WTC11 (cell line): ENCODE results near the gene GLIPR1. TPM values are rescaled to one million over a fixed set of nuclear protein-coding genes. Genes with fewer than 3 reads are reported as not detected.

Experiments used
- ATAC-seq: fragments of 200-7000 bp; cut with Tn5 transposase; 2 replicates; pipeline ENCODE4 v1.10.0; 2021; ENCODE audit warnings: mild to moderate bottlenecking, moderate library complexity
- CTCF ChIA-PET: fragments of 300-600 bp; sonication (Branson Sonifier 250); formaldehyde crosslinking; loops from one replicate; lab custom pipeline; 2021; ENCODE audit warnings: antibody characterized with exemption; lab: Charles Lee
- POLR2A ChIA-PET: fragments of 350-600 bp; sonication (Branson Sonifier 250); formaldehyde crosslinking; loops from one replicate; lab custom pipeline; 2021; ENCODE audit warnings: antibody characterized with exemption; lab: Charles Lee
- DNase-seq: peaks from one replicate; pipeline ENCODE4 v3.0.0; 2021; ENCODE audit warnings: low spot score
- H3K27ac Mint-ChIP-seq: 2 replicates; pipeline ENCODE4 v1.8.0; 2021; ENCODE audit warnings: mixed read lengths
- H3K27me3 Mint-ChIP-seq: 2 replicates; pipeline ENCODE4 v1.8.0; 2021; ENCODE audit warnings: low read depth, mild to moderate bottlenecking, moderate library complexity, mixed read lengths
- H3K36me3 Mint-ChIP-seq: 2 replicates; pipeline ENCODE4 v1.8.0; 2021; ENCODE audit warnings: mixed read lengths
- H3K4me1 Mint-ChIP-seq: 2 replicates; pipeline ENCODE4 v1.8.0; 2022; ENCODE audit warnings: mixed read lengths
- H3K4me3 Mint-ChIP-seq: 2 replicates; pipeline ENCODE4 v1.8.0; 2021; ENCODE audit warnings: mild to moderate bottlenecking, moderate library complexity, mixed read lengths
- H3K9me3 Mint-ChIP-seq: 2 replicates; pipeline ENCODE4 v1.8.0; 2021; ENCODE audit warnings: mixed read lengths
- AR ChIP-seq: fragments of 250-450 bp; sonication (Bioruptor Pico); IDR thresholded peaks from 2 replicates; pipeline ENCODE4 v1.9.0; 2021; ENCODE audit warnings: mild to moderate bottlenecking
- ELF4 ChIP-seq: sonication (generic); formaldehyde crosslinking; IDR thresholded peaks from 2 replicates; pipeline ENCODE4 v1.8.1; 2022; ENCODE audit warnings: low read depth, mild to moderate bottlenecking, moderate library complexity, missing genetic modification reagents
- ETV6 ChIP-seq: sonication (generic); formaldehyde crosslinking; IDR thresholded peaks from 2 replicates; pipeline ENCODE4 v1.8.1; 2022; ENCODE audit warnings: mild to moderate bottlenecking, missing genetic modification reagents
- FOXJ3 ChIP-seq: sonication (generic); formaldehyde crosslinking; IDR thresholded peaks from 2 replicates; pipeline ENCODE4 v1.9.0; 2021; ENCODE audit warnings: missing genetic modification reagents, mild to moderate bottlenecking, borderline replicate concordance
- HMGXB4 ChIP-seq: sonication (generic); formaldehyde crosslinking; IDR thresholded peaks from 2 replicates; pipeline ENCODE4 v1.8.1; 2023; ENCODE audit warnings: mild to moderate bottlenecking, moderate library complexity, missing genetic modification reagents
- JUN ChIP-seq: sonication (generic); formaldehyde crosslinking; IDR thresholded peaks from 2 replicates; pipeline ENCODE4 v1.8.0; 2023; ENCODE audit warnings: mild to moderate bottlenecking, missing genetic modification reagents
- MXD4 ChIP-seq: fragments of 250-450 bp; sonication (Bioruptor Pico); IDR thresholded peaks from 2 replicates; pipeline ENCODE4 v1.8.0; 2021; ENCODE audit warnings: mild to moderate bottlenecking, moderate library complexity, borderline replicate concordance
- PRDM15 ChIP-seq: sonication (generic); formaldehyde crosslinking; IDR thresholded peaks from 2 replicates; pipeline ENCODE4 v1.8.0; 2022; ENCODE audit warnings: missing genetic modification reagents
- PRRX2 ChIP-seq: fragments of 250-450 bp; sonication (Bioruptor Pico); IDR thresholded peaks from 2 replicates; pipeline ENCODE4 v1.8.0; 2021; ENCODE audit warnings: mild to moderate bottlenecking
- SMAD3 ChIP-seq: sonication (generic); formaldehyde crosslinking; IDR thresholded peaks from 2 replicates; pipeline ENCODE4 v1.8.0; 2022; ENCODE audit warnings: missing genetic modification reagents, mild to moderate bottlenecking, borderline replicate concordance
- ZNF219 ChIP-seq: sonication (generic); formaldehyde crosslinking; IDR thresholded peaks from 2 replicates; pipeline ENCODE4 v1.8.0; 2023; ENCODE audit warnings: missing genetic modification reagents, mild to moderate bottlenecking, borderline replicate concordance
- ZNF281 ChIP-seq: sonication (generic); formaldehyde crosslinking; IDR thresholded peaks from 2 replicates; pipeline ENCODE4 v1.8.0; 2023; ENCODE audit warnings: mild to moderate bottlenecking, missing genetic modification reagents
- ZNF512 ChIP-seq: sonication (generic); formaldehyde crosslinking; IDR thresholded peaks from 2 replicates; pipeline ENCODE4 v1.8.1; 2022; ENCODE audit warnings: missing genetic modification reagents, borderline replicate concordance
- ZNF532 ChIP-seq: fragments of 250-450 bp; sonication (Bioruptor Pico); IDR thresholded peaks from 2 replicates; pipeline ENCODE4 v1.9.0; 2021; ENCODE audit warnings: mild to moderate bottlenecking, borderline replicate concordance
- total RNA-seq: library from RNA; stranded (reverse); gene quantifications from 3 replicates; pipeline ENCODE4 v1.2.3, GENCODE V29; 2021

The GLIPR1 gene
- total RNA-seq, 1 experiment from 2014 or later, result 0.28 TPM

- ATAC-seq, result no peak
- no peak overlapping the region for H3K4me3 Mint-ChIP-seq
- TF ChIP-seq FOXJ3 (CRISPR knock-in tag) (no peak), ELF4 (no peak), SMAD3 (CRISPR knock-in tag) (no peak), MXD4 (CRISPR knock-in tag) (no peak), ZNF281 (CRISPR knock-in tag) (no peak), ZNF512 (CRISPR knock-in tag) (no peak), ETV6 (CRISPR knock-in tag) (no peak), PRRX2 (CRISPR knock-in tag) (no peak), HMGXB4 (no peak), JUN (CRISPR knock-in tag) (no peak), ZNF532 (CRISPR knock-in tag) (no peak), ZNF219 (CRISPR knock-in tag) (no peak), PRDM15 (CRISPR knock-in tag) (no peak), AR (CRISPR knock-in tag) (no peak)
- no peaks in the 10 kb centered on the region for H3K36me3 Mint-ChIP-seq
- peaks cover 37% of the 10 kb centered on the region for H3K4me1 Mint-ChIP-seq
- no peak overlapping the region for H3K27ac Mint-ChIP-seq
- ChIA-PET POLR2A (no interaction called here), CTCF (no interaction called here)
- no peak for DNase-seq
- no peaks in the 10 kb centered on the region for H3K9me3 Mint-ChIP-seq
- H3K27me3 Mint-ChIP-seq, result no peaks in the 10 kb centered on the region
Observed at GRCh38 chr12:75550401-75551240, 70.1 kb downstream of the GLIPR1 start.
